NCI-H446 (cell line): Measurements from ENCODE around the gene VEPH1.
A peak's percentile ranks its signal among the peaks of the same experiment; 100 is the strongest.

Source experiments
- DNase-seq, 2 experiments: peaks; one replicate each; lab custom pipeline; 2025; lab: John Stamatoyannopoulos, UW

VEPH1 gene

DNA sequence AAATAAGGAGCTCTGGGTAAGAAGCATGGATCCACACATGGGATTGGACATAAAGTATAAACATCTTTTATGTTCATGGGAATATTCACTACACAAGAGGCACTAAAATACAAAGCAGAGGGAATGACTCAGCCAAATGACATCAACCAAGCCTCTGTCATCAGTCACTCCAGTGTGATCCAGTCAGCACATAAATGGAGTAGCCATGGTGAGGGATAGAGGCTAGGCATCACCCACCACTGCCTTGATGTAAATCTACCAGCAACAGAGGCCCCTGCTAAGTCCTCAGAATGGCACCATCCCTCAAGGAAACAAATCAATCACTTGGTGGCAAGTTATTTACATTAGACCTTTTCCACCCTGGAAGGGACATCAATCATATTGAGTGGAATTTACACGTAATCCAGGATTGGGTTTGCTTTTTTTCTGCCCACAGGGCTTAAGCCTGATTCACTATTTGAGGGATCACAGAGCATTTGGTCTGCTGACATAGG lies 27.2 kb downstream of the VEPH1 start:
- DNase-seq: no peak

DNA sequence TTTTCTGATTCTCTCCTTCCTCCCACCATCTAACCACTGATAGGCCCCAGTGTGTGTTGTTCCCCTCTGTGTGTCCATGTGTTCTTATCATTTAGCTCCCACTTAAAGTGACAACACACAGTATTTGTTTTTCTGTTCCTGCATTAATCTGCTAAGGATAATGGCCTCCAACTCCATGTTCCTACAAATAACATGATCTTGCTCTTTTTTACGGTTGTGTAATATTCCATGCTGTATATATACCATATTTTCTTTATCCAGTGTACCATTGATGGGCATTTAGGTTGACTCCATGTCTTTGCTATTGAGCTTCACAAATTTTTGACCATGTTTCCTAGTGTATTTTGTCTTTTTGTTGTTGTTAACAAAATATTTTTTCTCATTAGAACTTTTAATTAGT lies 30.6 kb downstream of the VEPH1 start:
- no peak for DNase-seq

DNA sequence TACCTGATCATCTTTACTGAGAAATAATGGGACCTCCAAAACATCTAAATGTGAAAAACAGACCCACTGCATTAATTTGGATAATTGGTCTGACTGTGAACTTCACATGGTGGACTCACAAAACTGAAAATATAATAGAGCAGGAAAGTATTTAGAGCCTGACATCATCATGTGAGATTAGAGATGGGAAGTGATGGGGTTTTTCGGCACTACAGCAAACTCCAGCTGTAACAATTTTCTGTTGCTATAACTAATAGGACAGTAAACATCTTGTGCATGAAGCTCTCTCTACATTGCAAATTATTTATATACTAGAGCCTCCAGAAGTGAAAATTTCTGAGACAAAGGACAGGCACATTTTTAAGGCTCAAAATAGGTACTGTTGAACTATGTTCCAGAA lies 32.2 kb downstream of the VEPH1 start:
- no peak for DNase-seq

DNA sequence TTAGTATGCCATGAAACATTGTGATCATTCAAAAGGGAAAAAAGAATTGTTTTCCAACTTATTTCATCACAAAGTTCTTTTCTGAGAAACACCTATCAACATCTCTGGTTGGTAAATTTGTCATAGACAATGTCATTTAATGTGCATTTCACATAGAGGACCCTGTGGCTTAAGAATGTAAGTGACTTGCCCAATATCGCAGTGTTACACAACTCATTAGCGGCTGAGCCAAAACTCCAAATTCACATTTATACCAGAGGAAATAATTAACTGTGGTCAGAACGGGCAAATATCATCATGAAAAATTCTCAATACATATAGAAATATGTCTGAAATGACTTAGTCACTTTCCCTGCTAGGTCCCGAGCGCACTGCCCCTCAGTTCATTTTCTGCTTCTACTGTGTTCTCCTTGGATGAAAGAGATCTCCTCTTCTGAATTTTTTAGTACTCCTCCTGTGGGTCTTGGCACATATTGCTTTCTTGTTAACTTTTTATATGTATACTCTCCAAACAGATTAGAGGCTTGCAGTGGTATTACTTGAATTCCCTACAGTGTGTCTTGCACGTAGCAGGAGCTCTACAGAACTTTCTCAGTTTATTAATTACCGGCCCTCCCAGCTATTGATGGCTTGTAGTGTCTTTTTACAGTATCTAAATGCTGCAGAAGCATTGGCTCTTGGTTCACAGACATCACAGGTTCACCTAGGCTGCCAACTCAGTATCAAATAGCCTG lies 33.5 kb downstream of the VEPH1 start:
- no peak for DNase-seq

DNA sequence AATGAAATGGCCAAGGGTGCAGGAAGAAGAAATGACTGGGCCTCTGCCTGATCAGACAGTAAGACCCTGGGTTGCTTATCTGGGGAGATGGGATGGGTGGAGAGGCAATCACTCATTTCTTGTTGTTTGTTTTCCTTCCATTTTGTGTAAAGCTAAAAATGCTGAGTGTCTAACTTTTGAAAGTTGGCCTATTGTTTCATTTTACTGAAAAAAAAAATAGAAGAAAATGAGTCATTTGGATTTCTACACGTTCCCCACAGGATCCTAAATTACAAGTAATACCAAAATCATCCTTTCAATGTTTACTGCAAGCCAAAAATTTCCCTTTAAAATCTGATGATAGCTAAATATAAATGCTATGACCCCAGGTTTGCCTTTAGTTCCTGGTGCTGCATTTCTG lies 36.0 kb downstream of the VEPH1 start:
- no peak for DNase-seq

DNA sequence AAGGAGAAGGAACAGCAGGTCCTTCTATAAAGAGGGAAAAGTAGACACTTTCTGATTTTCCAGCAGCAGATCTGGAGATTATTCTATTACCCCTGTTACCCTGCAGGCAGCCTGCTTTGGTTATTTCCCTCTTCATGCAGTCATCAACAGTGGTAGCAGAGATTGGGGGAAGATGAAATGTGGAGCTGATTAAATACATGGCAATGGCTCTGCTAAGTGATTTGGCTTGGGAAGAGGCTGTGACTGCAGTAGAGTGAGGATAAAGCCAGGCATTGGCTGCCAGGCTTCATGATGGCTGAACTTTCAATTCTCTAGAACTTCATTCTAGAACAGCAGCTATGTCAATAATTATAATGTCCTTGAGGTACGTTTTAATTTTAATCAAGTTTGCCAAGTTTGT lies 37.5 kb downstream of the VEPH1 start:
- no peak for DNase-seq

DNA sequence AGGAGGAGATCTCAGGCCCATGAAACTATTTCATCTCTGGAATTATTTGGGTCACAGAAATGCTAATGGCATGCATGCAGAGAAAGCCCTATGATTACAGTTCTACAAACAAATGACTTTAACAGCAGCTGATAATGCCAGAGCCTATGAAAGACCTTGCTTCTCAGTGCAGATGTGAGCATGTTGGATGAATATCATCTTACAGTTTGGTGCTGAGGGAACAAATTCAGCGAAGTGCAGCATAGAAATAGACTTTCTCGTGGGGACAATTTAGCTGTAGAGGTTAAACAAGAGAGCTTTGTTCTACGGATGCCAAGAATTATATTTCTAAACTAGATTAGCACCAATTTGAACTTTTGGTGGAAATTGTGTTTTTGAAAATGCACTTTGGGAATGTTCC lies 38.9 kb downstream of the VEPH1 start:
- no peak for DNase-seq

DNA sequence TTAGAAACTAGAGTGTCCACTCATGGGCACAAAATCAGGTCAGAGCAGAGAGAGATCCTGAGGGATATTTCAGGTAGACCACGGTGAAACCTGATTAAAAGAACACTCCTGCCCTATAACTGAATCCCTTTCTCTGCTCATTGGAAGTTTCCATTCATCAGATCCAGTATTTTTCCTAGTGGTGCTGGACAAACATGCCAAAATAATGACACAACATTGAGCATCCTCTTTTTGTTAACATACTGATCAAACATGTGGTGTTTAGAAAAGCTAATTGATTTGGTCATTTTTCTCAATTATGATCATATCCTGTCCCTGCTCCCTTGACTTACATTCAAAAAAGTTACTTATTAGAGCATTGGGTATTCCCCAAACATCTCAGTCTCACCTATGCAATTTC lies 39.4 kb downstream of the VEPH1 start:
- no peak for DNase-seq

DNA sequence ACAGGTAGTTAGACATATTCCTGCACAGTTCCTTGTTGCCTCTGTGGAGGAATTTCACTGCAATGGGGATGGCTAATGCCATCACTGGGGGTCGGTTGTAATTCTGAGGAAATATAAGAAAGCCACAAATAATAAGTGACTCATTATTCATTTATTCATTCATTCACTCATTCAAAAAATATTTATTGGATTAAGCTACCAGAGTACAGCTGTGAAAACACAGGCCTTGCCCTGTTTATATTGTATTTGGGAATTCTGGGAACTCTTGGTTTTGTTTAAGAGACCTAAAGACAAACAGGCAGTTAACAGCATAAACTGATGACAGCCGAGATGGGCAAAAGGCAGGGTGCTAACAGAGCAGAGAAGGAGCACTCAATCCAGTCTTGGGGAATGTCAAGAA lies 43.0 kb downstream of the VEPH1 start:
- DNase-seq: no peak

DNA sequence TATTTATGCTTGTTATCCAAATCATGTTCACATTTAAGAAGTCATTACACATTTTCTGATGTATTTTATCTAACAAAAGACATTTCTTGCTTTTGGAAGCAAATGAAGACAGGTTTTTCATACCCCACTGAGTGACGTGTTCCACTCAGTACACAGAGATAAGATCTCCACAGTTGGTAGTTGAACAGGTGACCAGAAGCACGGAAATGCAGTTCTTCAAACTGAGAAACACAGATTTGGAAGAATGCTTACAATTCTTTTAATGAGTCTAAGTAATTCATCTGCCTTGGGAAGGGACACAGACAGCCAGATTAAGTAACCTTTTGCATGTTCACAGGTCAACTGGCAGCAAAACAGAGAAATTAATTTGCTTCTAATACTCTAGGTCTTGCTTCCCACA lies 43.5 kb downstream of the VEPH1 start:
- no peak for DNase-seq

DNA sequence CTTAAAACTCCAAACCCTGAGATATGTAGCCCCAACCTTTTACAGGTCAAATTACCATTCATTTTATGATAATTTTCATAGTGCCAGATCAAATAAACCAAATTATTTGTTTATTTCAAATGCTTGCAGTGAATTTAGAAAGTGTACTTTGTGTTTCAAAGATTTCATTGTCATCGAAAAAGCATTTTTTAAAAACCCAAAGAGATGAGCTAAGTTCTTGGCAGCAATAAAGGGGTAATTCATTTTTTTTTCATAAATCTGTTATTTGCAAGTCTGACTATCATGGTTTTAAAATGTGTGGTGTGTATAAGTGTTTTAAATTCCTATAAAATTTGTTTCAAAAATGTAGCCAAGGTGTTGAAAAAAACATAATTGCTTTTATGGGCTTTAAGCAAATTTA lies 49.4 kb downstream of the VEPH1 start:
- no peak for DNase-seq

DNA sequence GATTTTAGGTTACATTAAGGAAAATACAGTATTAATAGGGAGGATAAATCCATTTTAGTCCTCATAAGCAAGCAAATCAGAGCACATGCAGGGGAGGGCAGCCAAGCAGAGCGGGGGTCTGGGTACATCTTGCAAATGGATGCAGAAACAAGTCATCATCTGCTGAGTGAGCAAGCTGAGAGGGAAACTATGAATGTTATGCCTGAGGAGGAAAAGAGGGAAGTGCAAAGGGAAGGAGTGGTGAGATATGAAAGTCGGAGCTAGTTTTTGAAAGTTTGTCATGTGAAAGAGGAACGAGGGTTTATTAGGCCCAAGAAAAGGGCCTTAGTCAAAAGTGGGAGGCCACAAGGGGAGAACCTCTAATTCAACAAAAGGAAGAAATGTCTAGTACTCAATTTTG lies 51.1 kb downstream of the VEPH1 start:
- no peak for DNase-seq

DNA sequence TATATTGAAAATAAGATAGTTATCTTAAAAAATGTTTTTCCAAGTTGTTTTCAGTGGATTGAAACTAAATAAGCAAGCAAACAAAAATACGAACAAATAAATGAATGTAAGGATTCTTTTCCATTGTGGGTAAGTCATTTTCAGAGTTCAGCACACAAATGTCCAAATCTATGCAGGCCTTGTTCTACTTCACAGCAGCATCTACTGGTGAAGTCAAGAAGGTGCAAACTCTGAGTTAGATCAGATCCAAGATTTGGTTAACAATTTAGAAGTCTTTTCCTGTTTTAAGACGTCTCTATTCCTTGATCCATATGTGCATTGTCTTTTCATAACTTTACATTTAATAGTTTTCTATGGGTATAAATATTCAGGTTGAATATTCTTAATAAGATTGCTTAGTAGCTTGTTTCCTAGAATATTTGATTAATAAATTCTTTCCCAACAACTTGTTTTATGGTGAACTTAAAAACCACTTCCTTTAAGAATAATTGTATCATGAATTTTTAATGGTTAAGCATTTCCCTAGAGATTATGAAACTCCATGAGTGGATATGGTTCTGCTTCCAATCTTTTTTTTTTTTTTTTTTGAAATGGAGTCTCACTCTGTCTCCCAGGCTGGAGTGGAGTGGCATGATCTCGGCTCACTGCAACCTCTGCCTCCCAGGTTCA lies 56.1 kb downstream of the VEPH1 start:
- peak; percentile 46 to 75 for DNase-seq

DNA sequence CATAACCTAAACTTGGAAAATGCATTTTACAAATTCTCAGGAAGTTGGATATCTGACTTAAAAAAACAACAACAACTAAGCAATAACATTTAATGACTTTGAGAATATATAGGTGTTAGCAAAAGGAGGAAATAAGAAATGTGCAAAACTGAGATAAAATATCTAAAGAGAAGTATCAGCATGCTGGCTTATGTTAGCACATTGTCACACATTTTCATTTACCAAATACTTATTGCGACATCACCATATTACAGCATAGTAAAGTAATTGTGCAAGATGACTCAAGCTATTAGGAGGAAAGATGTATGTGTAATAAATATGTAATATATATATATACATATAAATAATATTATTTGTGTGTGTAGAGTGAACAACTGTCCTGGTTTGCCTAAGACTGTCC lies 57.4 kb downstream of the VEPH1 start:
- no peak for DNase-seq

DNA sequence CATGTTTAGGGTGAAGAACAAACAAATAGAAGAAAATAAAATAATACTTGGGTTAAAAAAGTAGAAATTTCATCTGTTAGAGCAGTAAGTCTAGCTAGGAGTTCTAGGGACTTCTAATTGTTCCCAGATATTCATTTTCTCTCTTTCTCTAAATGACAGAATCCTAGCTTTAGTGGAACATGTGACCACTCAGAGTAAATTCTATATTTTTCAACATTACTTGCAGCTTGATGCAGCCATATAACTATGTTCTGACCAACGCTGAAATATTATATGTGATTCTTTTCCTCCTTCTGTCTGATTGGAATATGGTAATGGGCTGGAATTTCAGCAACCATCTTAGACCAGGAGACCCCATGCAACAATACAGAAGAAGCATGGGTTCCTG lies 58.4 kb downstream of the VEPH1 start:
- no peak for DNase-seq

DNA sequence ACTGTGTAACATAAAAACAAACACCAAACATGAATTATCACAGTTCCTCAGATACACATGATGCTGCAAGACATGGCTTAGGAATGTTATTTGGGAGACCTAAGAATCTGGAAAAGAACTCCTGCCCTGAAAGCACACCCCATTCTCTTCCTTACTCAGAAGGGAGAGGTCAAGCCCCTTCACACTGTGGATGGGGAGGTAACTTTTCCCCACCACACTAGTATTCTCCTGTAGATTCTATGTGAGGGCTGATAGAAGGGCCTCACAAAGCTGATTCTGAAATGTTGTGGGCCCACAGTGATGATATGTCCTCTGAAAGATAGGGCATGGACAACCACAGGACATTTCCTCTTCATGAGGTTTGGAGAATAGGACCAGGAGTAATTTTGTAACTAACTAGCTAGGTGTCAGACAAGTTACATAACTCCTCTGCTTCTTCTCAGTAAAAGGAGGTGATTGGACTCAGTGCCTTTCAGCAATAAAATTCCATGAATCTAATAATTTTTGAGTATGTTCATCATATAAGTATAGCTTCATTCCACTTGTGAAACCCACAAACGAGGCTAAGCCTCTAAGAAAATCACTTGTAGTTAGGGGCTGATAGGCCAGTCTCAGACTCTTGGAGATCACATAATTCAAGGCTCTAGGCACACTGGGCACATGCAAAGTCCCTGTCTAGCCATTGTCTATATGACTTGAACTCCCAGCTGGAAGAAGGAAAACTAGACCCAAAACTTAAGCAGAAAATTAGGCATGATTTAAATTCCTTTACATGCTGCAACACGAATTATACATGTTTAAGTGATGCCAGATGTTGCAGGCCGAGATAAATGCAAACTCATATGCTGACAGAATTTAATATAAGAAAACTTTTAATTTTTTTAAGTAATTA lies 59.1 kb downstream of the VEPH1 start:
- DNase-seq: no peak

DNA sequence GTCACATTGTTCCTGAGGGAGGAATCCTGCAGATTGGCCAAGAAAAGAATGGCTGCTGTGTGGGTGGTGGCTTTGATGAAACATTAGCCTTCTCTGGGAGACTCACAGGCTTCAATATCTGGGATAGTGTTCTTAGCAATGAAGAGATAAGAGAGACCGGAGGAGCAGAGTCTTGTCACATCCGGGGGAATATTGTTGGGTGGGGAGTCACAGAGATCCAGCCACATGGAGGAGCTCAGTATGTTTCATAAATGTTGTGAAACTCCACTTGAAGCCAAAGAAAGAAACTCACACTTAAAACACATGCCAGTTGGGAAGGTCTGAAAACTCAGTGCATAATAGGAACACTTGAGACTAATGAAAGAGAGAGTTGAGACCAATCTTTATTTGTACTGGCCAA lies 60.5 kb downstream of the VEPH1 start:
- no peak for DNase-seq

DNA sequence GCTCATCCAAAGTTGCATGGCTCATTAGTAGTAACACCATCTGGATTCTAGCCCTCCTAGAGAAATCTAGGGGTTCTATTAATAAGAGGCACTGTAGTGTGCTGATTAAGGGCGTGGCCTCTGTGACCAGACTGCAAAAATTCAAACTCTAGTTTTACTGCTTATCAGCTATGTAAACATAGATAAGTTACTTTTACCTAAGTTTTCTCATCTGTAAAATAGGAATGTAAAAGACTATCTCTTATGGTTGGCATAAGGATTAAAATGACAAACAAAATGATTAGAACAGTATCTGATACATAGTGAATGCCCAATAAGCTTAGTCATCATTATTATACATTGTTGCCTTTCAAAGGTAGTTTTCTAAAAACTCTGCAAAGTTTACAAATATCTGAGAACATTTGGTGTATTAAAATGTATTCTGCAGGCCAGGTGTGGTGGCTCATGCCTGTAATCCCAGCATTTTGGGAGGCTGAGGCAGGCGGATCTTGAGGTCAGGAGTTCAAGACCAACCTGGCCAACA lies 62.1 kb downstream of the VEPH1 start:
- DNase-seq: peak; percentile 27 to 48

DNA sequence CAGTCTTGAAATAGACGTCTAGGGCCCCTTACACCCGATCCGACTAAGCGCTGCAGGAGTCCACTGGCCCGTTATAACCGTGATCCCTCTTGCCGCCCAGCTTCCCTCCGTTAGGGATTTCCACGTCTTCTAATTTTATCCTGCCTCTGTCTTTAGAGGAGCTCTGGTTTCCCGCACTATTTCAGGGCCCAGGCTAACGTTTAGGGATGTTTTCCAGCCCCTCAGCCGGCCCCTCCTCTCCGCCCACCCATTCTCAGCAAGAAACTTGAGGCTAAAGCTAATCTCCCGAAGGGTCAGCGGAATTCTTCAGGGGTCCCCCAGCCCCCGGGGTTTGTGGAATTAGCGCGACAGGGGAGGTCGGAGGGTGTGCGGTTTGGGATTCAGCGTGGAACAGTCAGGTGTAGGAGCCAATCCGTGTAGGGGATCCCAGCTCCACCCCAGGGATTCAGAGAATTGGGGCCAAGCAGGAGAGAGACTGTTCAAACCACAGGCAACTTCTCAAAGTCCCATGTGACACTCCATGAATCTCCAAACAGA lies 65.0 kb downstream of the VEPH1 start:
- DNase-seq: peak; percentile 45 to 58

DNA sequence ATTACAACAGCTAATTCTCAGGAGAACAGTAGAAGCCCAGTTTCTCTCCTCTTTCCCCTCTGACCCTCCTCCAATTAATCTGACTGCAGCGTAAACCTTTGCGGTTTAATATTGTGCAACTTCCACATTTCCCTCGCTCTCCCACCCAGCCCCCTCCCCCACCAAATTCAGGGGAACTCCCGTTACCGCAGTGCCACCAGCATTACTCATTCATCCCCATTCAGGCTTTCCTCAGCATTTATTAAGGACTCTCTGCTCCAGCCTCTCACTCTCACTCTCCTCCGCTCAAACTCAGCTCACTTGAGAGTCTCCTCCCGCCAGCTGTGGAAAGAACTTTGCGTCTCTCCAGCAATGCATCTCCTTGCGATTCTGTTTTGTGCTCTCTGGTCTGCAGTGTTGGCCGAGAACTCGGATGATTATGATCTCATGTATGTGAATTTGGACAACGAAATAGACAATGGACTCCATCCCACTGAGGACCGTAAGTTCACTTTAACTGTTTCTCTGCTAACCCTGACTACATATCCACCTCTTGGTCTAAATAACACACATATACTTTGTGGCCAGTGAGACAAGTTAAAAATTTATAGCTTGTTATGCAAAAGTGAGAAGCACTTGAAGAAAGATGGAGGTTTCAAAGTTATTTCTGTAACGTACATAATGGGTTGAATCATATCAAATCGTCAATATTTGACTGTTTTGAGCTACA lies 66.5 kb downstream of the VEPH1 start, which contains the start of gene PTX3:
TSS of gene PTX3 (plus strand) at position 268 of the 709 bp plus-strand sequence. CDS start at position 352, 84 bp downstream.
- peak in 1 of 2 experiments; percentile 42 for DNase-seq

DNA sequence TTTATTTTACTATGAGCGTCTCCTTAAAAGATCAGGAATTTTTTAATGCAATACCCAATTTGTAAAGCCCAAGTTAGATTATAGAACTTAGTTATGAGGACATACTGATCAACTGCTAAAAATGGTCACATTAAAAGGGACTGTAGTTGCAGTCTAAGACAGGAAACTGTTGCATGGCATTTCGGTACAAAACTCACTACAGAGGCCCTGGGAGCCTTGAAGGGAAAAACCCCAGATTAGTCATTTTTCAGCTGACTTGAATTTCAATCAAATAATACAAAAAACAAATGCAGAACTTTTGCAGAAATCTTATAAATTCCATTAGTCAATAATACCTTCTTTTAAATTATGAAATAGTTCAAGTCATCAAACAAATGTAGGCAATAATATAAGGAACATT lies 73.5 kb downstream of the VEPH1 start:
- no peak for DNase-seq
